GM10248 (cell line): Measurements from ENCODE around the gene DNAJC8.
A peak's percentile ranks its signal among the peaks of the same experiment; 100 is the strongest.

Source experiments
- CTCF ChIA-PET: fragments of 300-600 bp; sonication (Branson Sonifier 250); formaldehyde crosslinking; extraction: SDS; loops from one replicate; lab custom pipeline; 2021; ENCODE audit warnings: antibody characterized with exemption; lab: Yijun Ruan, JAX
- POLR2A ChIA-PET: fragments of 350-650 bp; sonication (Branson Sonifier 250); formaldehyde crosslinking; extraction: SDS; loops from one replicate; lab custom pipeline; 2020; ENCODE audit warnings: antibody characterized with exemption; lab: Yijun Ruan, JAX
- DNase-seq: peaks from one replicate; pipeline ENCODE4 v3.0.0; 2012; ENCODE audit errors: extremely low spot score
- CTCF ChIP-seq: IDR thresholded peaks from 2 replicates; pipeline ENCODE4 v1.5.1; 2012; ENCODE audit warnings: mild to moderate bottlenecking, low read depth; ENCODE audit errors: extremely low read depth, missing control alignments, control extremely low read depth

DNAJC8 gene

GRCh38 chr1:28247612-28248272, 14.9 kb upstream of the DNAJC8 start:
- DNase-seq: no peak

GRCh38 chr1:28246427-28246832, 13.6 kb upstream of the DNAJC8 start:
- ChIA-PET POLR2A (interaction anchor here (0.6 to 3.7 kb wide), 3 partner anchors 11 to 302 kb away, joined by 4 to 25 read pairs (median 4); partner anchors contain the start of gene ATP5IF1), CTCF (interaction anchor here (1.1 to 4.3 kb wide), 3 partner anchors 9 to 14 kb away, joined by 5 to 111 read pairs (median 5); partner anchors contain the start of gene SESN2)
- no peak for DNase-seq
- no peak for TF ChIP-seq CTCF

More at GRCh38 chr1:28247612-28248272, 14.9 kb upstream of the DNAJC8 start:
- ChIA-PET POLR2A (interaction anchor here (0.5 to 1.8 kb wide), 4 partner anchors 12 to 637 kb away, joined by 3 to 9 read pairs (median 4); partner anchors contain the start of genes ATP5IF1 and RCC1), CTCF (interaction anchor here (0.9 to 4.3 kb wide), 27 partner anchors 11 to 629 kb away, joined by 3 to 111 read pairs (median 6); partner anchors contain the start of genes ATP5IF1, MED18, PHACTR4 and SESN2)
- TF ChIP-seq CTCF: no peak

GRCh38 chr1:28244549-28245251, 11.9 kb upstream of the DNAJC8 start:
- ChIA-PET POLR2A (interaction anchor here (0.7 to 3.7 kb wide), 2 partner anchors 10 to 295 kb away, joined by 5 to 25 read pairs; partner anchors contain the start of gene ATP5IF1), CTCF (interaction anchor here (0.9 to 1.3 kb wide), 5 partner anchors 9 to 165 kb away, joined by 3 to 7 read pairs (median 4); partner anchors contain the start of gene ATP5IF1)
- no peak for TF ChIP-seq CTCF
- peak; percentile 59 for DNase-seq

GRCh38 chr1:28243685-28244311, 11.0 kb upstream of the DNAJC8 start:
- DNase-seq: no peak
- ChIA-PET POLR2A (interaction anchor here (3.7 kb wide), 1 partner anchor 9 kb away, joined by 25 read pairs; the partner anchor contains the start of gene ATP5IF1), CTCF (interaction anchor here (0.6 to 1.3 kb wide), 7 partner anchors 8 to 379 kb away, joined by 3 to 7 read pairs (median 3); partner anchors contain the start of gene ATP5IF1)
- TF ChIP-seq CTCF: no peak

GRCh38 chr1:28241638-28242241, 8.9 kb upstream of the DNAJC8 start:
- DNase-seq: no peak
- CTCF ChIA-PET: no interaction called here
- no peak for TF ChIP-seq CTCF
- POLR2A ChIA-PET: no interaction called here
